ENCODE results near the gene HTR2B. TPM values are rescaled to one million over a fixed set of nuclear protein-coding genes. Genes with fewer than 3 reads are reported as not detected.
"Not testable (repeated sequence)": the region's sequence is repeated elsewhere in the genome, so short reads cannot be mapped to it uniquely, and the experiment has no call there.

HTR2B gene
- total and polyA plus RNA-seq, 2 experiments from 2014 or later: 0.15 TPM; not detected in 1

DNA sequence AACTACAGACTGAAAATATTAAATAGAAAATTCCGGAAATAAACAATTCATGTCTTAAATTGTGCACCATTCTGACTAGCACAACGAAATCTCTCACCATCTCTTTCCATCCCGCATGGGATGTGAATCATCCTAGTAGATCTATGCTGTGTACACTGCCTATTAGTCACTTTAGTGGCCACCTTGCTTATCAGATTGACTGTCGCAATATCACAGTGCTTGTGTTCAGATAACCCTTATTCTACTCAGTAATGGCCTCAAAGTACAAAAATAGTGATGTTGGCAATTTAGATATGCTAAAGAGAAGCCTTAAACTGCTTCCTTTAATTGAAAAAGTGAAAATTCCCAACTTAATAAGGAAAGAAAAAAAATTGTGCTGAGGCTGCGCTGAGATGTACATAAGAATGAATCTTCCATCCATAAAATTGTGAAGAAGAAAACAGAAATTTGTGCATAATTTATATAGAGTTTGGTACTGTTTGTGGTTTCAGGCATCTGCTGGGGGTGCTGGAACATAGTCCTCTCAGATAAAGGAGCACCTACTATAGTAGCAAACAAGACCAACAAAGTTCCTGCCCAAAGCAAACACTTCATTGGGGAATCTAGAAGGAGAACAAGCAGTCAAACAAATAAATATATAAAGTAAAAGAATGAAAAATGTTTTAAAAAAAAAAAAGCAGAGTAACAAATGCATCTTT lies 56.2 kb downstream of the HTR2B start:
- in situ Hi-C loops (cut with MboI): no loop called here
- Histone ChIP-seq H3K27me3 (replicated peaks; ENCODE audit: insufficient read depth) (no peaks in the 10 kb centered on the region), H3K4me2 (ENCODE audit: unreplicated experiment) (no peak overlapping the region), H3K27ac (peak overlapping the region; percentile 36), H3K9me2 (ENCODE audit: insufficient read depth) (no peaks in the 10 kb centered on the region), H3K79me2 (ENCODE audit: insufficient read depth) (peaks cover 65% of the 10 kb centered on the region), H2AFZ (no peak overlapping the region), H3K4me1 (ENCODE audit: insufficient read depth) (no peaks in the 10 kb centered on the region; the same call in 1 of the 2 replicates), H3F3A (ENCODE audit: insufficient read depth) (peaks cover 28% of the 10 kb centered on the region), H3K9ac (no peak overlapping the region), H4K20me1 (ENCODE audit: insufficient read depth) (no peaks in the 10 kb centered on the region), H3K9me3 (ENCODE audit: low read depth) (no peaks in the 10 kb centered on the region), H3K4me3 (no peak overlapping the region), H3K36me3 (ENCODE audit: low read depth) (peaks cover 71% of the 10 kb centered on the region)
- DNase-seq: peak; percentile 59
- TF ChIP-seq EZH2phosphoT487 (IDR thresholded peaks at IDR 0.05; ENCODE audit: insufficient read depth, low read depth): no peak
- no peak for TF ChIP-seq EZH2 (IDR thresholded peaks at IDR 0.05; ENCODE audit: insufficient read depth, poor library complexity, severe bottlenecking)
- 88 to 96% methylated on average over 5 of the region's 5 CpGs for WGBS, 2 experiments (ENCODE audit: low coverage in 1 of 2, low lambda C conversion rate in 2 of 2, missing lambda C conversion rate in 2 of 2)

GRCh38 chr2:231067531-231067930 lies 57.3 kb downstream of the HTR2B start:
- Histone ChIP-seq H3K79me2 (ENCODE audit: insufficient read depth) (peaks cover 76% of the 10 kb centered on the region), H3K36me3 (ENCODE audit: low read depth) (peaks cover 74% of the 10 kb centered on the region), H3F3A (ENCODE audit: insufficient read depth) (peaks cover 28% of the 10 kb centered on the region)
- H3K27me3 ChIP-seq (replicated peaks; ENCODE audit: insufficient read depth); H3K9me2 ChIP-seq (ENCODE audit: insufficient read depth); in situ Hi-C loops (cut with MboI); H3K4me1 ChIP-seq (ENCODE audit: insufficient read depth); H3K9me3 ChIP-seq (ENCODE audit: low read depth); DNase-seq; H4K20me1 ChIP-seq (ENCODE audit: insufficient read depth); H3K27ac ChIP-seq; H2AFZ ChIP-seq; H3K9ac ChIP-seq; H3K4me3 ChIP-seq; H3K4me2 ChIP-seq (ENCODE audit: unreplicated experiment): not testable (repeated sequence)
- 94 to 96% methylated on average over 8 of the region's 8 CpGs for WGBS, 2 experiments (ENCODE audit: low coverage in 1 of 2, low lambda C conversion rate in 2 of 2, missing lambda C conversion rate in 2 of 2)

DNA sequence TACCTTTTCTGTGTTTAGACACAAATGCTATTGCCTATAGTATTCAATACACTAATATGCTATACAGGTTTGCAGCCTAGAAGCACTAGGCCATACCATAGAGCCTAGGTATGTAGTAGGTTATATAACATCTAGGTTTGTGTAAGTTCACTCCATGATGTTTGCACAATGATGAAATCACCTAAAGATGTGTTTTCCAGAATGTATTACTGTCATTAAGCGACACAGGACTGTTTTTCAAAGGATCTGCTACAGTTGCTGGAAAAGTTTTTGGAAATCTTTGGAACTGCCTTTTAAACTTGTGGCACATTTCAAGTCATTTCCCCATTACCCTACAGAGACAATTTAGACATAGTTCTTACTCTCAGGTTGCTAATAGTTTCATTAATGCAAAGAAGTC lies 58.9 kb downstream of the HTR2B start:
- Histone ChIP-seq H4K20me1 (ENCODE audit: insufficient read depth) (no peaks in the 10 kb centered on the region), H3K4me1 (ENCODE audit: insufficient read depth) (no peaks in the 10 kb centered on the region; the same call in 1 of the 2 replicates), H3K4me2 (ENCODE audit: unreplicated experiment) (no peak overlapping the region), H3K9me3 (ENCODE audit: low read depth) (no peaks in the 10 kb centered on the region), H3F3A (ENCODE audit: insufficient read depth) (peaks cover 28% of the 10 kb centered on the region), H3K36me3 (ENCODE audit: low read depth) (peaks cover 69% of the 10 kb centered on the region), H3K4me3 (no peak overlapping the region), H3K9ac (no peak overlapping the region), H3K79me2 (ENCODE audit: insufficient read depth) (peaks cover 79% of the 10 kb centered on the region), H3K27me3 (replicated peaks; ENCODE audit: insufficient read depth) (no peaks in the 10 kb centered on the region), H3K9me2 (ENCODE audit: insufficient read depth) (no peaks in the 10 kb centered on the region), H2AFZ (no peak overlapping the region), H3K27ac (no peak overlapping the region)
- in situ Hi-C loops (cut with MboI): no loop called here
- 93 to 100% methylated on average over 1 of the region's 1 CpG for WGBS, 2 experiments (ENCODE audit: low coverage in 1 of 2, low lambda C conversion rate in 2 of 2, missing lambda C conversion rate in 2 of 2)
- TF ChIP-seq EZH2 (IDR thresholded peaks at IDR 0.05; ENCODE audit: insufficient read depth, poor library complexity, severe bottlenecking) (no peak), EZH2phosphoT487 (IDR thresholded peaks at IDR 0.05; ENCODE audit: insufficient read depth, low read depth) (no peak)
- no peak for DNase-seq

- Histone ChIP-seq H3F3A (ENCODE audit: insufficient read depth) (peaks cover 22% of the 10 kb centered on the region), H3K36me3 (ENCODE audit: low read depth) (peaks cover 53% of the 10 kb centered on the region), H3K9me3 (ENCODE audit: low read depth) (no peaks in the 10 kb centered on the region), H3K4me3 (no peak overlapping the region), H3K27me3 (replicated peaks; ENCODE audit: insufficient read depth) (no peaks in the 10 kb centered on the region), H3K9ac (no peak overlapping the region), H3K27ac (no peak overlapping the region), H3K79me2 (ENCODE audit: insufficient read depth) (peaks cover 94% of the 10 kb centered on the region), H4K20me1 (ENCODE audit: insufficient read depth) (0 out of 2 replicates have a peak, but pooled peaks cover 17% of the 10 kb centered on the region), H3K4me1 (ENCODE audit: insufficient read depth) (peaks cover 20% of the 10 kb centered on the region), H2AFZ (no peak overlapping the region), H3K4me2 (ENCODE audit: unreplicated experiment) (no peak overlapping the region), H3K9me2 (ENCODE audit: insufficient read depth) (no peaks in the 10 kb centered on the region)
- DNase-seq: no peak
- WGBS, 2 experiments (ENCODE audit: low coverage in 1 of 2, low lambda C conversion rate in 2 of 2, missing lambda C conversion rate in 2 of 2): 100% methylated on average over 1 of the region's 1 CpG
- in situ Hi-C loops (cut with MboI): no loop called here
- TF ChIP-seq EZH2 (IDR thresholded peaks at IDR 0.05; ENCODE audit: insufficient read depth, poor library complexity, severe bottlenecking) (no peak), EZH2phosphoT487 (IDR thresholded peaks at IDR 0.05; ENCODE audit: insufficient read depth, low read depth) (no peak)
Measured at GRCh38 chr2:231063347-231063746, 61.5 kb downstream of the HTR2B start.

Measured in GM23248 (cell line).